HepG2 (cell line): ENCODE results near the gene EEFSEC.

Source experiments
- HNRNPLL ChIP-seq: fragments of 200-400 bp; formaldehyde crosslinking; IDR thresholded peaks from 2 replicates; pipeline ENCODE4 v1.6.1; 2017; ENCODE audit warnings: mild to moderate bottlenecking, low read depth, low read length; ENCODE audit not compliant: poor library complexity, severe bottlenecking
- ISX ChIP-seq: sonication (generic); formaldehyde crosslinking; conservative IDR thresholded peaks from 2 replicates; pipeline ENCODE4 v1.5.0; 2020; ENCODE audit warnings: missing genetic modification reagents
- MIXL1 ChIP-seq: IDR thresholded peaks from 2 replicates; pipeline ENCODE4 v1.6.1; 2016
- MYC ChIP-seq: sonication (generic); formaldehyde crosslinking; IDR thresholded peaks from 2 replicates; pipeline ENCODE4 v1.9.0; 2021; ENCODE audit warnings: missing genetic modification reagents, borderline replicate concordance
- NBN ChIP-seq: fragments of 450-650 bp; conservative IDR thresholded peaks from 2 replicates; pipeline ENCODE4 v1.6.1; 2017
- NR3C1 ChIP-seq: sonication (generic); formaldehyde crosslinking; IDR thresholded peaks from 2 replicates; pipeline ENCODE4 v1.4.0; 2020; ENCODE audit warnings: missing genetic modification reagents
- SIN3A ChIP-seq: IDR thresholded peaks from 2 replicates; pipeline ENCODE4 v1.6.1; 2011; ENCODE audit warnings: low read depth, mild to moderate bottlenecking, control low read depth, low read length, borderline replicate concordance
- SUZ12 ChIP-seq: fragments of 150-350 bp; IDR thresholded peaks from 2 replicates; pipeline ENCODE4 v1.6.1; 2014; ENCODE audit warnings: low read depth, low read length
- ZNF629 ChIP-seq: sonication (generic); formaldehyde crosslinking; conservative IDR thresholded peaks from 2 replicates; pipeline ENCODE4 v1.5.0; 2020; ENCODE audit warnings: missing genetic modification reagents
- ZNF674 ChIP-seq: sonication (generic); formaldehyde crosslinking; IDR thresholded peaks from 2 replicates; pipeline ENCODE4 v1.5.0; 2020; ENCODE audit warnings: low read depth, mild to moderate bottlenecking, missing genetic modification reagents
- ZNF703 ChIP-seq: sonication (generic); formaldehyde crosslinking; IDR thresholded peaks from 2 replicates; pipeline ENCODE4 v1.5.1; 2020; ENCODE audit warnings: missing genetic modification reagents, mild to moderate bottlenecking, moderate library complexity, borderline replicate concordance
- TF ChIP-seq, protein P1 (sequence below): sonication (generic); formaldehyde crosslinking; IDR thresholded peaks from 2 replicates; pipeline ENCODE4 v1.5.0; 2020; ENCODE audit warnings: mild to moderate bottlenecking, missing genetic modification reagents, moderate library complexity

DNA sequence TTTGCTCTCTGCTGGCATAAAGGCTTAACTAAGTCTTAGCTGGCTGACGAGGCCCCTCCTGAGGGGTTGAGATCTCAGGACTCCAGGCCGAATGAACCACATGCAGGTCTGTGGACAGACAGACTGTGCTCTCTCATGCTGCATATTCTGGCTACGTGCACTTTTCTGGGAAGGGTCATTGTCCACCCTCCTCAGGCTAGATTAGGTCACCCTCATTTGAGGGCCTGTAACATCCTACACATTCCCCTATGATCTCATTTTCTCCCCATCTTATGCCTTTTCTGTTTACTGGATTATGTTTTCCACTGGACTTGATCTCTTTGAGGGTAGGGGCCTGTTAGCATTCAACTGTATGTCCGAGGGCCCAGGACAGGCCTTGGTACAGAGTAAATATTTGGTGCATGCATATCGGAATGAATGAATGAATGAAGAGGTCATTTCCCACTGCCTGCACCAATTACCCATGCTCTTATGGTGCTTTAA lies 13.7 kb downstream of the EEFSEC start:
- TF ChIP-seq MIXL1 (CRISPR knock-in tag) (no peak), ISX (CRISPR knock-in tag) (no peak), SUZ12 (no peak), NBN (no peak), ZNF703 (CRISPR knock-in tag) (no peak), NR3C1 (CRISPR knock-in tag) (no peak), SIN3A (no peak), ZNF674 (no peak), MYC (CRISPR knock-in tag) (no peak), ZNF629 (CRISPR knock-in tag) (no peak), HNRNPLL (no peak)
- TF ChIP-seq, protein P1, sequence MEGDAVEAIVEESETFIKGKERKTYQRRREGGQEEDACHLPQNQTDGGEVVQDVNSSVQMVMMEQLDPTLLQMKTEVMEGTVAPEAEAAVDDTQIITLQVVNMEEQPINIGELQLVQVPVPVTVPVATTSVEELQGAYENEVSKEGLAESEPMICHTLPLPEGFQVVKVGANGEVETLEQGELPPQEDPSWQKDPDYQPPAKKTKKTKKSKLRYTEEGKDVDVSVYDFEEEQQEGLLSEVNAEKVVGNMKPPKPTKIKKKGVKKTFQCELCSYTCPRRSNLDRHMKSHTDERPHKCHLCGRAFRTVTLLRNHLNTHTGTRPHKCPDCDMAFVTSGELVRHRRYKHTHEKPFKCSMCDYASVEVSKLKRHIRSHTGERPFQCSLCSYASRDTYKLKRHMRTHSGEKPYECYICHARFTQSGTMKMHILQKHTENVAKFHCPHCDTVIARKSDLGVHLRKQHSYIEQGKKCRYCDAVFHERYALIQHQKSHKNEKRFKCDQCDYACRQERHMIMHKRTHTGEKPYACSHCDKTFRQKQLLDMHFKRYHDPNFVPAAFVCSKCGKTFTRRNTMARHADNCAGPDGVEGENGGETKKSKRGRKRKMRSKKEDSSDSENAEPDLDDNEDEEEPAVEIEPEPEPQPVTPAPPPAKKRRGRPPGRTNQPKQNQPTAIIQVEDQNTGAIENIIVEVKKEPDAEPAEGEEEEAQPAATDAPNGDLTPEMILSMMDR (CRISPR knock-in tag), result no peak
